Measurements from ENCODE around the gene ARHGAP4. TPM values are rescaled to one million over a fixed set of nuclear protein-coding genes. Genes with fewer than 3 reads are reported as not detected.
A peak's percentile ranks its signal among the peaks of the same experiment; 100 is the strongest.

The ARHGAP4 gene
- 21.5 TPM for polyA plus RNA-seq (ENCODE audit: insufficient read length)

- no peak for DNase-seq (ENCODE audit: low read depth)
Observed at GRCh38 chrX:153925739-153926551, at the start of gene ARHGAP4. Gene ARHGAP4, minus strand, starts transcription at chrX:153926264. Its CDS starts 62 bp downstream, at chrX:153926202.

- DNase-seq (ENCODE audit: low read depth), result no peak
Observed at GRCh38 chrX:153974726-153975286, 48.7 kb upstream of the ARHGAP4 start.

GRCh38 chrX:153974003-153974725 is 48.1 kb upstream of the ARHGAP4 start:
- no peak for DNase-seq (ENCODE audit: low read depth)

- DNase-seq (ENCODE audit: low read depth), result no peak
Observed at GRCh38 chrX:153973127-153974002, 47.3 kb upstream of the ARHGAP4 start.

- peak; percentile 74 for DNase-seq (ENCODE audit: low read depth)
Observed at GRCh38 chrX:153972368-153973126, 46.5 kb upstream of the ARHGAP4 start, which contains the start of gene TMEM187. Gene TMEM187, plus strand, starts transcription at chrX:153972754. Its CDS starts 9,309 bp downstream, at chrX:153982063.

- DNase-seq (ENCODE audit: low read depth), result peak; percentile 78
Observed at GRCh38 chrX:153971450-153972367, 45.6 kb upstream of the ARHGAP4 start, which contains the start of gene HCFC1. Gene HCFC1, minus strand, starts transcription at chrX:153971818. Its CDS starts 978 bp downstream, at chrX:153970840.

- DNase-seq (ENCODE audit: low read depth), result no peak
Observed at GRCh38 chrX:153971124-153971449, 45.0 kb upstream of the ARHGAP4 start.

GRCh38 chrX:153970357-153971123 is 44.5 kb upstream of the ARHGAP4 start:
- peak; percentile 67 for DNase-seq (ENCODE audit: low read depth)

- DNase-seq (ENCODE audit: low read depth), result no peak
Observed at GRCh38 chrX:153969904-153970356, 43.9 kb upstream of the ARHGAP4 start.

GRCh38 chrX:153969125-153969903 is 43.2 kb upstream of the ARHGAP4 start:
- no peak for DNase-seq (ENCODE audit: low read depth)

- DNase-seq (ENCODE audit: low read depth), result no peak
Observed at GRCh38 chrX:153968754-153969124, 42.7 kb upstream of the ARHGAP4 start.

- DNase-seq (ENCODE audit: low read depth), result no peak
Observed at GRCh38 chrX:153968255-153968654, 42.2 kb upstream of the ARHGAP4 start.

- DNase-seq (ENCODE audit: low read depth), result no peak
Observed at GRCh38 chrX:153967536-153968224, 41.6 kb upstream of the ARHGAP4 start.

- no peak for DNase-seq (ENCODE audit: low read depth)
Observed at GRCh38 chrX:153966841-153967535, 40.9 kb upstream of the ARHGAP4 start.

- DNase-seq (ENCODE audit: low read depth), result no peak
Observed at GRCh38 chrX:153966283-153966688, 40.2 kb upstream of the ARHGAP4 start.

GRCh38 chrX:153965406-153965805 is 39.3 kb upstream of the ARHGAP4 start:
- no peak for DNase-seq (ENCODE audit: low read depth)

- DNase-seq (ENCODE audit: low read depth), result no peak
Observed at GRCh38 chrX:153964105-153964504, 38.0 kb upstream of the ARHGAP4 start.

Data from forelimb muscle (tissue), 1 donor.